Testis (tissue), 3 donors: ENCODE results near the gene SPAG8. TPM values are rescaled to one million over a fixed set of nuclear protein-coding genes. Genes with fewer than 3 reads are reported as not detected.

Experiments
- DNase-seq: peaks from one replicate; pipeline ENCODE4 v3.0.0-alpha.2; 2019
- H3K27ac ChIP-seq, 2 donors: fragments of 200-600 bp; sonication (generic); one replicate each; pipeline ENCODE4 v1.5.1; 2019
- H3K27me3 ChIP-seq: fragments of 200-600 bp; sonication (generic); one replicate; pipeline ENCODE4 v1.5.1; 2019
- H3K36me3 ChIP-seq: fragments of 200-600 bp; sonication (generic); one replicate; pipeline ENCODE4 v1.5.1; 2017; ENCODE audit warnings: low read depth; ENCODE audit errors: missing control alignments
- H3K4me1 ChIP-seq: fragments of 200-600 bp; sonication (generic); one replicate; pipeline ENCODE4 v1.5.1; 2019
- H3K4me3 ChIP-seq, 2 donors: fragments of 200-600 bp; sonication (generic); one replicate each; pipeline ENCODE4 v1.5.1; 2017 to 2019
- H3K9me3 ChIP-seq: fragments of 200-600 bp; sonication (generic); one replicate; pipeline ENCODE4 v1.5.1; 2017
- CTCF ChIP-seq, 3 experiments: fragments of 450-650 bp in 2 of 3; fragments of 200-600 bp in 1 of 3; sonication (generic) in 1 of 3; IDR thresholded peaks; one replicate each; pipeline ENCODE4 v1.5.1; 2016 to 2019; ENCODE audit warnings: antibody characterized with exemption in 3 of 3, mild to moderate bottlenecking in 2 of 3, moderate library complexity in 1 of 3
- POLR2A ChIP-seq: fragments of 450-650 bp; IDR thresholded peaks from one replicate; pipeline ENCODE4 v1.6.1; 2017; ENCODE audit warnings: antibody characterized with exemption, mild to moderate bottlenecking, moderate library complexity
- WGBS, 2 donors: methylation state at CpG; one replicate each; pipeline ENCODE4 v1.1.5; 2018; 5-methylcytosine and 5-hydroxymethylcytosine counted together
- intact Hi-C: fragments of 100-400 bp; cut with DNase I; formaldehyde crosslinking; loops from one replicate; pipeline ENCODE4 v1.15.1; 2023; ENCODE audit warnings: low total_unique reads
- polyA plus RNA-seq: library from polyadenylated mRNA; stranded (reverse); fragments of 350-450 nt; fragmentation: Illumina TruSeq; extraction: RNeasy Lipid Tissue Mini Kit (QIAGEN cat#74804); gene quantifications from one replicate; pipeline ENCODE4 v1.2.3, GENCODE V29; 2014; ENCODE audit warnings: low read depth, low replicate concordance; ENCODE audit not compliant: insufficient read depth
- total RNA-seq, 2 donors: library from RNA; depleted of rRNA; stranded (reverse); fragments of >200 nt; gene quantifications; one replicate each; pipeline ENCODE4 v1.2.3, GENCODE V29; 2016

SPAG8 gene
- total and polyA plus RNA-seq, 3 donors from 2014 or later: 18.9 to 81.5 (median 27.0) TPM

- intact Hi-C loops: no loop called here
- Histone ChIP-seq H3K4me3 (no peak overlapping the region), H3K27me3 (no peaks in the 10 kb centered on the region), H3K27ac (no peak overlapping the region), H3K9me3 (no peaks in the 10 kb centered on the region), H3K4me1 (peaks cover 1% of the 10 kb centered on the region), H3K36me3 (no peaks in the 10 kb centered on the region)
- WGBS, 2 donors: 82 to 92% methylated on average over 12 to 25 of the region's 25 CpGs
- no peak for DNase-seq
- TF ChIP-seq POLR2A: no peak
- TF ChIP-seq CTCF (IDR thresholded peaks at IDR 0.05): no peak
Observed at GRCh38 chr9:35852876-35853865, 41.1 kb upstream of the SPAG8 start.

- TF ChIP-seq POLR2A: no peak
- no peak for TF ChIP-seq CTCF (IDR thresholded peaks at IDR 0.05)
- Histone ChIP-seq H3K4me1 (peaks cover 3% of the 10 kb centered on the region), H3K4me3 (no peak overlapping the region), H3K9me3 (no peaks in the 10 kb centered on the region), H3K27ac (no peak overlapping the region), H3K36me3 (no peaks in the 10 kb centered on the region), H3K27me3 (no peaks in the 10 kb centered on the region)
- intact Hi-C loops: no loop called here
- 72 to 94% methylated on average over 2 of the region's 2 CpGs for WGBS, 2 donors
- DNase-seq: no peak
Observed at GRCh38 chr9:35852267-35852815, 40.3 kb upstream of the SPAG8 start.

GRCh38 chr9:35847792-35848572, 35.9 kb upstream of the SPAG8 start:
- no peak overlapping the region for H3K4me3 ChIP-seq
- intact Hi-C loops: no loop called here
- no peaks in the 10 kb centered on the region for H3K36me3 ChIP-seq
- H3K4me1 ChIP-seq: peaks cover 29% of the 10 kb centered on the region
- H3K9me3 ChIP-seq: no peaks in the 10 kb centered on the region
- no peak for TF ChIP-seq POLR2A
- TF ChIP-seq CTCF (IDR thresholded peaks at IDR 0.05): no peak
- no peak for DNase-seq
- H3K27ac ChIP-seq: peak overlapping the region in 1 of 2 donors; percentile 25
- WGBS, 2 donors: 56 to 58% methylated on average over 4 of the region's 4 CpGs
- H3K27me3 ChIP-seq: no peaks in the 10 kb centered on the region

- WGBS, 2 donors: 37 to 38% methylated on average over 24 to 53 of the region's 53 CpGs
- intact Hi-C loops: no loop called here
Observed at GRCh38 chr9:35845824-35846771, 34.0 kb upstream of the SPAG8 start.

More at GRCh38 chr9:35845824-35846771, 34.0 kb upstream of the SPAG8 start:
- Histone ChIP-seq H3K4me3 (peak overlapping the region in 1 of 2 donors; percentile 29), H3K27ac (peak overlapping the region in 1 of 2 donors; percentile 22), H3K27me3 (no peaks in the 10 kb centered on the region), H3K36me3 (no peaks in the 10 kb centered on the region), H3K4me1 (peaks cover 29% of the 10 kb centered on the region), H3K9me3 (no peaks in the 10 kb centered on the region)
- TF ChIP-seq CTCF (IDR thresholded peaks at IDR 0.05) (no peak), POLR2A (no peak)
- peak; percentile 27 for DNase-seq
